ENCODE measurements around the gene PTPRO. TPM values are rescaled to one million over a fixed set of nuclear protein-coding genes. Genes with fewer than 3 reads are reported as not detected.

Gene PTPRO
- total RNA-seq, 2 experiments from 2014 or later: 0.17 to 0.25 TPM

DNA sequence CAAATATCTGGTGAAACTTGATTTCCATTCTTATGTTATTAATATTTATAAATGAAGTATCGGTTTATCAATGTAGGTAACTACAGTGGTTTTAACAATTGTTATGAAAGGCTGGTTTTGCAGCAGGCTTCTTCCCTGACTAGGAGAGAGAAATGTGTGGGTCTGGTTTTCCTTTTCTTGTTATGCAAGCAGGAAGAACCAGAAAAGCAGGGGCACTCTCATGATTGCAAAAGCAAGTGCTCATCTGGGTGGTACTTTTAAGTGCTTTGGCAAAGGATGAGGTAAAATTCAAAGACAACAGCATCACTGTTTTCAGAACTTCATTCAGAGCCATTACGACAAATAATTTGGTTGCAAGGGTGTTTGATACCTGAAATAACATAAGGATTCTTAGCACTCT, 105.6 kb downstream of the PTPRO start:
- H3K9me3 Mint-ChIP-seq: no peaks in the 10 kb centered on the region
- intact Hi-C loops (cut with micrococcal nuclease): no loop called here
- no peaks in the 10 kb centered on the region for H3K4me1 Mint-ChIP-seq (ENCODE audit: low read depth)
- H3K27ac Mint-ChIP-seq: no peak overlapping the region
- H3K36me3 Mint-ChIP-seq (ENCODE audit: low read depth): no peaks in the 10 kb centered on the region
- CTCF ChIA-PET: no interaction called here
- H3K4me3 Mint-ChIP-seq: no peak overlapping the region
- H3K27me3 Mint-ChIP-seq (ENCODE audit: low read depth): peaks cover 22% of the 10 kb centered on the region
- DNase-seq: no peak

GRCh38 chr12:15428632-15429031, 106.3 kb downstream of the PTPRO start:
- no peak overlapping the region for H3K27ac Mint-ChIP-seq

DNA sequence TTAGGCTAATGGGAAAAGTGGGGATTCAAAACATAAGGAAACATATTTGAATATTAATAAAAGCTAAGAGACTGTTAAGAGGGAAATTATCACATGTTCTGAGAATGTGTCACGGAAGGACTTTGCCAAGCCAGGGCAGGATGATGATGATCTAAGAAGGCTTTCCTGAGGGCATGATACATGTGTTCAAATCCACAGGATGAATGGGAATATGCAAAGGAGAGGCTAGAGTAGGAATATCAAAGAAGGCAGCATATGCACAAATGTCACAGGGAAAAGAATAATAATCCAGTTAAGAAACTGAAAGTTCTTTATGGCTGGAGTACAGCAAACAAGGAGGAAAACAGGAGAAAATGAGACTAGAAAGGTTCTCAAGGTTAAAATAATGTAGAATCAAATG, 107.0 kb downstream of the PTPRO start:
- Mint-ChIP-seq H3K9me3 (no peaks in the 10 kb centered on the region), H3K36me3 (ENCODE audit: low read depth) (no peaks in the 10 kb centered on the region), H3K4me1 (ENCODE audit: low read depth) (no peaks in the 10 kb centered on the region), H3K27me3 (ENCODE audit: low read depth) (peaks cover 25% of the 10 kb centered on the region), H3K27ac (no peak overlapping the region), H3K4me3 (no peak overlapping the region)
- CTCF ChIA-PET: interaction anchor here (0.6 to 1.3 kb wide), 2 partner anchors 155 to 800 kb away, joined by 3 to 4 read pairs; no protein-coding TSS in a partner anchor
- DNase-seq: no peak
- intact Hi-C loops (cut with micrococcal nuclease): no loop called here

More at GRCh38 chr12:15428632-15429031, 106.3 kb downstream of the PTPRO start:
- H3K9me3 Mint-ChIP-seq: no peaks in the 10 kb centered on the region
- H3K4me3 Mint-ChIP-seq: no peak overlapping the region
- intact Hi-C loops (cut with micrococcal nuclease): no loop called here
- CTCF ChIA-PET: interaction anchor here (0.6 to 1.3 kb wide), 2 partner anchors 156 to 799 kb away, joined by 3 to 4 read pairs; no protein-coding TSS in a partner anchor
- no peak for DNase-seq
- H3K36me3 Mint-ChIP-seq (ENCODE audit: low read depth): no peaks in the 10 kb centered on the region
- H3K4me1 Mint-ChIP-seq (ENCODE audit: low read depth): no peaks in the 10 kb centered on the region
- H3K27me3 Mint-ChIP-seq (ENCODE audit: low read depth): peaks cover 25% of the 10 kb centered on the region

- DNase-seq: no peak
- Mint-ChIP-seq H3K4me3 (no peak overlapping the region), H3K9me3 (peaks cover 7% of the 10 kb centered on the region), H3K4me1 (ENCODE audit: low read depth) (no peaks in the 10 kb centered on the region), H3K36me3 (ENCODE audit: low read depth) (no peaks in the 10 kb centered on the region), H3K27me3 (ENCODE audit: low read depth) (peaks cover 23% of the 10 kb centered on the region), H3K27ac (no peak overlapping the region)
- intact Hi-C loops (cut with micrococcal nuclease): no loop called here
- CTCF ChIA-PET: no interaction called here
These were observed 113.3 kb downstream of the PTPRO start for GRCh38 chr12:15435597-15435996.

DNA sequence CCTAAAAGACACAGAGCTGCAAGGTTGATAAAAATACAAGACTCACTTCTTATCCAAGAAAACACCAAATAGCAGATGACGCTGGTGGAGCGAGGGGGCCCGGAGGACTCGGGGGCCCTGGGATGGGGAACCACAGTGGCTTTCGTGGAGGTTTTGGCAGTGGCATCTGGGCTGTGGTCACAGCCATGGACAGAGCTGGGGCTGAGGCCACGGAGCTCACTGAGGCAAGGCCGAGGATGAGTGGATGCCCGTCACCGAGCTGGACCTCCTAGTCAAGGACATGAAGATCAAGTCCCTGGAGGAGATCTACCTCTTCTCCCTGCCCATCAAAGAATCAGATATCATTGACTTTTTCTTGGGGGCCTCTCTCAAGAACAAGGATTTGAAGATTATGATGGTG, 117.2 kb downstream of the PTPRO start:
- DNase-seq: no peak
- CTCF ChIA-PET: no interaction called here
- intact Hi-C loops (cut with micrococcal nuclease): no loop called here
- Mint-ChIP-seq H3K9me3 (peaks cover 7% of the 10 kb centered on the region), H3K4me1 (ENCODE audit: low read depth) (no peaks in the 10 kb centered on the region), H3K36me3 (ENCODE audit: low read depth) (no peaks in the 10 kb centered on the region), H3K4me3 (no peak overlapping the region), H3K27ac (no peak overlapping the region), H3K27me3 (ENCODE audit: low read depth) (peaks cover 12% of the 10 kb centered on the region)

DNA sequence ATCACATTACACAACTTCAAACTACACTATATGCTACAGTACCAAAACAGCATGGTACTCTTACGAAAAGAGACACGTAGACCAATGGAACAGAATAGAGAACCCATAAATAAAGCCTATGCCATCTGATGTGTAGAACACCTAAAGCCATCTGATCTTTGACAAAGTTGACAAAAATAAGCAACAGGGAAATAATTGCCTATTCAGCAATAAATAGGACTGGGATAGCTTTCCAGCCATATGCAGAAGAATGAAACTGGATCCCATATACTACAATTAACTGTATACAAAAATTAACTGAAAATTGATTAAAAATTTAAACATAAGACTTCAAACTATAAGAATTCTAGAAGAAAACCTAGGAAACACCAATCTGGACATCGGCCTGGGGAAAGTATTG, 120.7 kb downstream of the PTPRO start:
- H3K27me3 Mint-ChIP-seq (ENCODE audit: low read depth): peaks cover 5% of the 10 kb centered on the region
- H3K4me3 Mint-ChIP-seq: no peak overlapping the region
- intact Hi-C loops (cut with micrococcal nuclease): no loop called here
- CTCF ChIA-PET: no interaction called here
- no peak overlapping the region for H3K27ac Mint-ChIP-seq
- H3K9me3 Mint-ChIP-seq: peaks cover 4% of the 10 kb centered on the region
- DNase-seq: no peak
- H3K4me1 Mint-ChIP-seq (ENCODE audit: low read depth): no peaks in the 10 kb centered on the region
- H3K36me3 Mint-ChIP-seq (ENCODE audit: low read depth): no peaks in the 10 kb centered on the region

GRCh38 chr12:15443611-15444010, 121.3 kb downstream of the PTPRO start:
- CTCF ChIA-PET: interaction anchor here (0.6 kb wide), 1 partner anchor 86 kb away, joined by 3 read pairs; no protein-coding TSS in a partner anchor
- intact Hi-C loops (cut with micrococcal nuclease): no loop called here
- Mint-ChIP-seq H3K27ac (no peak overlapping the region), H3K4me3 (no peak overlapping the region), H3K27me3 (ENCODE audit: low read depth) (peaks cover 5% of the 10 kb centered on the region), H3K9me3 (peaks cover 1% of the 10 kb centered on the region), H3K4me1 (ENCODE audit: low read depth) (no peaks in the 10 kb centered on the region), H3K36me3 (ENCODE audit: low read depth) (no peaks in the 10 kb centered on the region)
- DNase-seq: no peak

DNA sequence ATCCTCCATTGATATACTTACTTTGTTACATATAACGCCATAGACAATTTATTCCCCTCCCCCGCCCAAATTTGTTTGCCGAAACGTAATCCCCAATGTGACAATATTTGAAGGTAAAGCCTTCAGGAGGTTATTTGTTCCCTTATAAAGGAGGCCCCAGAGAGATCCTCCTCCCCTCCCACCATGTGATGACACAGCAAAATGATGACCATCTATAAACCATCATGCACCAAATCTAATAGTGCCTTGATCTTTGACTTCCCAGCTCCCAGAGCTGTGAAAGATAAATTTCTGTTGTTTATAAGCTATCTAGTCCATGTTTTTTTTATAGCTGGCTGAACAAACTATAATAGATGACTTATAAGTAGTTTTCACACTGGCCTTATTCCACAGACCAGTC, 122.2 kb downstream of the PTPRO start:
- H3K27me3 Mint-ChIP-seq (ENCODE audit: low read depth): peaks cover 2% of the 10 kb centered on the region
- no peak overlapping the region for H3K27ac Mint-ChIP-seq
- H3K4me3 Mint-ChIP-seq: no peak overlapping the region
- DNase-seq: no peak
- intact Hi-C loops (cut with micrococcal nuclease): no loop called here
- CTCF ChIA-PET: no interaction called here
- no peaks in the 10 kb centered on the region for H3K36me3 Mint-ChIP-seq (ENCODE audit: low read depth)
- H3K9me3 Mint-ChIP-seq: no peaks in the 10 kb centered on the region
- no peaks in the 10 kb centered on the region for H3K4me1 Mint-ChIP-seq (ENCODE audit: low read depth)

DNA sequence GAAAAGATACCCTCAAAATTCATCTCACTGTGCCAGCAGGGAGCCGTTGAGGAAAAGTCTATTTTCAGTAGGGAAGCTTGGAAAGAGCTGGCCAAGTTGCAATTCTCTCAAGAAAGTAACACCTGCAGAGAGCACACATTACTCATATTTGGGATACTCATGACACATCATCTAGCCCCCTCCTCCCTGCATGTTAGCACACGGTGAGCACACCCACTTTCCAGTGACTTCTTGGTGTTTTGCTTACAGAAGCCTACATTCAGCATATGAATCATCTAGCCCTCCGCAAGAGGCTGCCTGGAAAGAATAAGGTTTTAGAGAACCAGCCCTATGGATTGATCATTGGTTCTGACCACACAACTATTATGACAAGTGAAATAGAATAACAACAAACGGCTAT, 124.5 kb downstream of the PTPRO start:
- DNase-seq: no peak
- Mint-ChIP-seq H3K36me3 (ENCODE audit: low read depth) (no peaks in the 10 kb centered on the region), H3K27me3 (ENCODE audit: low read depth) (peaks cover 2% of the 10 kb centered on the region), H3K9me3 (no peaks in the 10 kb centered on the region), H3K27ac (no peak overlapping the region), H3K4me3 (no peak overlapping the region), H3K4me1 (ENCODE audit: low read depth) (no peaks in the 10 kb centered on the region)
- intact Hi-C loops (cut with micrococcal nuclease): no loop called here
- CTCF ChIA-PET: no interaction called here

GRCh38 chr12:15453613-15454012, 131.3 kb downstream of the PTPRO start:
- peaks cover 2% of the 10 kb centered on the region for H3K27me3 Mint-ChIP-seq (ENCODE audit: low read depth)
- no peak overlapping the region for H3K4me3 Mint-ChIP-seq
- CTCF ChIA-PET: no interaction called here
- no peaks in the 10 kb centered on the region for H3K4me1 Mint-ChIP-seq (ENCODE audit: low read depth)
- DNase-seq: no peak
- no peaks in the 10 kb centered on the region for H3K36me3 Mint-ChIP-seq (ENCODE audit: low read depth)
- intact Hi-C loops (cut with micrococcal nuclease): no loop called here
- H3K27ac Mint-ChIP-seq: no peak overlapping the region
- H3K9me3 Mint-ChIP-seq: peaks cover 8% of the 10 kb centered on the region

GRCh38 chr12:15458008-15458407, 135.7 kb downstream of the PTPRO start:
- Mint-ChIP-seq H3K9me3 (peaks cover 13% of the 10 kb centered on the region), H3K36me3 (ENCODE audit: low read depth) (no peaks in the 10 kb centered on the region), H3K4me1 (ENCODE audit: low read depth) (no peaks in the 10 kb centered on the region), H3K27ac (no peak overlapping the region), H3K27me3 (ENCODE audit: low read depth) (peaks cover 11% of the 10 kb centered on the region), H3K4me3 (no peak overlapping the region)
- intact Hi-C loops (cut with micrococcal nuclease): no loop called here
- CTCF ChIA-PET: interaction anchor here (0.7 kb wide), 1 partner anchor 130 kb away, joined by 3 read pairs; no protein-coding TSS in a partner anchor
- DNase-seq: no peak

DNA sequence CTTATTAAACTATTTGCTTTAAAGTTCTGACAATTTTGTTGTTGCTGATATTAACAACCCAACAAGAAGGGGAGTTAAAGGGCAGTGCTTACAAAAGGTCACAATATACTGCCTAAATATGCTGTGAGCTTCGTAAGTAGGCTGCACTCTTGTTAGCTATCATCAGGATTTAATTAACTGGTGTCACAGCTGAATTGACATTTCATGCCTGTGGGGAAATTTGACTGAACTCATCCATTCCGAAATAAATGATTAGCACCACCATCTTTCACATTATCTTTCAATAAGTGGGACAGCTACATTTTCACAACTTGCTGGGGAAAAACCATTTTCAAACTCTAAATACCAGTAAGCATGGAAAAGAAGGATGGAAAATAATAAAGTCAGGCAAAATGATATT, 146.6 kb downstream of the PTPRO start:
- no peaks in the 10 kb centered on the region for H3K9me3 Mint-ChIP-seq
- CTCF ChIA-PET: no interaction called here
- no peak for DNase-seq
- peaks cover 8% of the 10 kb centered on the region for H3K27me3 Mint-ChIP-seq (ENCODE audit: low read depth)
- H3K4me3 Mint-ChIP-seq: no peak overlapping the region
- intact Hi-C loops (cut with micrococcal nuclease): no loop called here
- no peaks in the 10 kb centered on the region for H3K4me1 Mint-ChIP-seq (ENCODE audit: low read depth)
- no peak overlapping the region for H3K27ac Mint-ChIP-seq
- H3K36me3 Mint-ChIP-seq (ENCODE audit: low read depth): no peaks in the 10 kb centered on the region

GRCh38 chr12:15469356-15469755, 147.0 kb downstream of the PTPRO start:
- Mint-ChIP-seq H3K4me1 (ENCODE audit: low read depth) (no peaks in the 10 kb centered on the region), H3K27me3 (ENCODE audit: low read depth) (peaks cover 10% of the 10 kb centered on the region), H3K4me3 (no peak overlapping the region), H3K36me3 (ENCODE audit: low read depth) (no peaks in the 10 kb centered on the region), H3K9me3 (no peaks in the 10 kb centered on the region), H3K27ac (no peak overlapping the region)
- DNase-seq: no peak
- intact Hi-C loops (cut with micrococcal nuclease): no loop called here
- CTCF ChIA-PET: no interaction called here

- Mint-ChIP-seq H3K27me3 (ENCODE audit: low read depth) (peaks cover 4% of the 10 kb centered on the region), H3K36me3 (ENCODE audit: low read depth) (no peaks in the 10 kb centered on the region), H3K4me3 (no peak overlapping the region), H3K27ac (no peak overlapping the region), H3K9me3 (no peaks in the 10 kb centered on the region), H3K4me1 (ENCODE audit: low read depth) (no peaks in the 10 kb centered on the region)
- CTCF ChIA-PET: no interaction called here
- no peak for DNase-seq
- intact Hi-C loops (cut with micrococcal nuclease): no loop called here
These were observed 149.7 kb downstream of the PTPRO start for GRCh38 chr12:15472036-15472435.

Measured in activated naive CD4-positive, alpha-beta T cell treated with anti-CD3 and anti-CD28 coated beads for 36 hours (primary cell).